GM18508 (cell line): ENCODE data around the gene C19orf38.
"Not testable (repeated sequence)": the region's sequence is repeated elsewhere in the genome, so short reads cannot be mapped to it uniquely, and the experiment has no call there.

ENCODE experiments used
- ATAC-seq: cut with Tn5 transposase; IDR thresholded peaks from one replicate; pipeline ENCODE4 v1.9.1; 2021; ENCODE audit warnings: moderate number of reproducible peaks; ENCODE audit not compliant: insufficient read depth, unreplicated experiment

C19orf38 gene

DNA sequence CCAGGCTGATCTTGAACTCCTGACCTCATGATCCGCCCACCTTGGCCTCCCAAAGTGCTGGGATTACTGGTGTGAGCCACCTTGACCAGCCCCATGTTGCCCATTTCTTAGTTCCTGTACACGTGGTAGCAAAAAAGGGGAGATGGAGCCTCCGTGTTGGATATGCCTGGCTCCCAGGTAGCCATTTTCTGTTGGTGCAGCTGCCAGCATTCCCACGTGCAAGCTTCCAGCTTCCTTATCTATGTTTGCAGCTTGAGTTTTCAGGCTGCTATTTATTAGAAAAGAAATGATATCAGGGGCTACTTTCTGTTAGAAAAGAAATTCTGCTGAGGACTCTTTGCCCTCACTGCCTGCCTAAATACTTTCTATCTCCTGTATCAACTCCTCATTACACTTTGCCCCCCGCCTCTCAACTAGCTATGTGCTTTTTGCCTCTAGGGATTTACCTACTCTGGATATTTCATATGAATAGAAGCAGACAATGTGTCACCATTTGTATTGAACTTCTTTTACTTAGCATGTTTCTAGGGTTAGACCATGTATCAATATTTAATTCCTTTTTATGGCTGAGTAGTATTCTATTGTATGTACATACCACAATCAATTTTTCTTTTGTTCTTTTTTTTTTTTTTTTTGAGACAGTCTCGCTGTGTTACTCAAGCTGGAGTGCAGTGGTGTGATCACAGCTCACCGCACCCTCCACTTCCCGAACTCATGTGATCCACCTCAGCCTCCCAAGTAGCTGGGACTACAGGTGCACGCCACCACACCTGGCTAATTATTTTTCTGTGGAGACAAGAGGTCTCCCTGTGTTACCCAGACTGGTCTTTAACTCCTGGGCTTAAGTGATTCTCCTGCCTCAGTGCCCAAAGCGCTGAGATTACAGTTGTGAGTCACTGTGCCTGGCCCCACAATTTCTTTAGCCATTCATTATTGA is 8.8 kb upstream of the C19orf38 start:
- ATAC-seq = no peak

DNA sequence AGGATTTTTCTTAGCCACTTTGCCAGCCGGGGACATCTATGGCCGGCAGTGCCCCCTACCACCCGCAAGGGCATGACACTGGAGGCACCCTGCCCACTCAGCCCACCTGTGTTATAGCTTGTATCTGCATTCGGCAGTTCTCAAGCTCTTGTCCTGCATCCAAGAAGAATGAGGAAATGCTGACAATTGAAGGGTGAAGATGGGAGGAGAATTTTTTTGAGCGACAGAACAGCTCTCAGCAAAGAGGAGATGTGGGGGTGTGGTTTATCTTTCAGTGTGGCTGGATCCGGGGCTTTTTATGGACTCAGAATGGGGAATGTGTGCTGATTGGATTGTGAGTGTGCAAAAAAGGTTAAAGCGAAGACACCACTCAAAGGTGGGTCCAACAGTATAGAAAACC is 5.4 kb upstream of the C19orf38 start:
- ATAC-seq = no peak

DNA sequence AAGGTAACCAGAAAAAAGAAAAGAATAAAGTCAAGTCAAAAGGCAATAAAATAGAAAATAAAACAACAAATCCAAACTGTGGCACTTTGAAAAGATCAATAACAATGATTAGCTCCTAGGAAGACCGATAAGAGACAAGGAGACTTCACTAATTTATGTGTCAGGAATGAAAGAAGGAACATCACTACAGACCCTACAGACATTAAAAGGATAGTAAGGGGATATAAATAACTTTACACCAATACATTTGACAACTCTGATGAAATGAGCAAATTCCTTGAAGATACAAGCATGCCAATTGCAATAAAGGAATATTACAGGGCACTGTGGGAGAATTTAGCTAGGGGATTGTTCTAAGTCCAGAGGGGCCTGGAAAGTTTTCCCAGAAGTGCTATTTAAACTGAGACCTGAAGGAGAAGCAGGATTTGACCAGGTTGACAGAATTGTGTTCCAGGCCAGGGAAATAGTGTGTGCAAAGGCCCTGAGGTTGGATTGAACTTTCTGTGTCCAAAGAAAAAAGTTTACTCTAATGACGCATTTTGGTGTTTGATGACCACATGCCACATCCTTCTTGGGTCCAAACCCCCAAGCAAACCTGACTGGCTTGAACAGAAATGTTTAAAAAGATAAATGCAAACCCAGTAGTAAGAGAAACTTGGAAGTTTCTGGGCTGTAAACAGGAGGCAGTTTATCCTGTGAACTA is 1.6 kb upstream of the C19orf38 start:
- ATAC-seq = no peak

DNA sequence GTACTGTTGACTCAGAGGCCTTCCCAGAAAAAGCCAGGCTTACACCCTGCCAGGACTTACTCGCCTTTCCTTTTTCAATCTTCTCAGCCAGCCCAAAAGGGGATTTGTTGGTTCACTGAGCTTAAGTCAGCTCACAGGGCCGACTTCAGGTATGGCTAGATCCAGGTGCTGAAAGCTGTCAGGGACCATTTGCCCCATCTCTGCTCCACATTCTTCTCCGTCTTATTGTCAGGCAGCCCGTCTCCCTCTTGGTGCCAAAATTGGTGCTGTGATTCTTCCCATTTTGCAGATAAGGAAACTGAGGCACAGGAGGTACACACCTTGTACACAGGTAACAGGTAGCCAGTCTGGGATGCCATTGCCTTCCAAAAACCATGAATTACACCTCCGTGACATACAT is 2.4 kb downstream of the C19orf38 start:
- ATAC-seq = no peak

DNA sequence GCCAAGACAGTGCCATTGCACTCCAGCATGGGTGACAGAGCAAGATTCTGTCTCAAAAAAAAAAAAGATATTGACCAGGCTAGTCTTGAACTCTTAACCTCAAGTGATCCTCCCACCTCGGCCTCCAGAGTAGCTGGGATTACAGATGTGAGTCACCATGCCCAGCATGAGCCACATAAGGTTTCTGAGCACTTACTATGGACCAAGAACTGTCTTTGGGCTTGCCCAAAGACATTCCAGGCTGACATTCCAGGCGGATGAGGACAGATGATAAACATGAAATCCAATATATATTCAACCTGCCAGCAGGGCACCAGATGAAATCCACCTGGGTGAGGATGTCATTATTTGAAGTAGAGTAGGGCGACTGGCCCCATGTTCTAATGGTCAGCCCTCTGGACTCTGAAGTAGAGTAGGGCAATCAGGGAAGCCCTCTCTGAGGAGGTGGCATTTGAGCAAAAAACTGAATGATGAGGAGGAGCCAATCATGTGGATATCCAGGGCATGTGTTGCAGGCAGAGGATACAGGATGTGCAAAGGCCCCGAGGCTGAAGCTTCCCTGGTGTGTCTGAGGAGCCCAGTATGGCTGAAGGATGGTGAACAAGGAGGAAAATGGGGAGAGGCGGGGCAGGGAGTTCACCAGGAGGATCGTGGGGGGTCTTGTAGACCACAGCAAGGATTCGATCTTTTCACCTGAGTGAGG is 4.0 kb downstream of the C19orf38 start:
- ATAC-seq = no peak

DNA sequence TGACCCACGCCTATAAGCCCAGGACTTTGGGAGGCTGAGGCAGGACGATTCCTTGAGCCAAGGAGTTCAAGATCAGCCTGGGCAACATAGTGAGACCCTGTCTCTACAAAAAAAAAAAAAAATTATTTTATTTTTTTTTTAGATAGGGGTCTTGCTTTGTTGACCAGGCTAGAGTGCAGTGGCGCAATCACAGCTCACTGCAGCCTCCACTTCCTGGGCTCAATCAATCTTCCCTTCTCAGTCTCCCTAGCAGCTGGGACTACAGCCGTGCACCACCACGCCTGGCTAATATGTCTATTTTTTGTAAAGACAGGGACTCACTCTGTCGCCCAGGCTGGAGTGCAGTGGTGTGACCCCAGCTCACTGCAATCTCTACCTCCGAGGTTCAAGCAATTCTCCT is 4.7 kb downstream of the C19orf38 start:
- no peak for ATAC-seq

DNA sequence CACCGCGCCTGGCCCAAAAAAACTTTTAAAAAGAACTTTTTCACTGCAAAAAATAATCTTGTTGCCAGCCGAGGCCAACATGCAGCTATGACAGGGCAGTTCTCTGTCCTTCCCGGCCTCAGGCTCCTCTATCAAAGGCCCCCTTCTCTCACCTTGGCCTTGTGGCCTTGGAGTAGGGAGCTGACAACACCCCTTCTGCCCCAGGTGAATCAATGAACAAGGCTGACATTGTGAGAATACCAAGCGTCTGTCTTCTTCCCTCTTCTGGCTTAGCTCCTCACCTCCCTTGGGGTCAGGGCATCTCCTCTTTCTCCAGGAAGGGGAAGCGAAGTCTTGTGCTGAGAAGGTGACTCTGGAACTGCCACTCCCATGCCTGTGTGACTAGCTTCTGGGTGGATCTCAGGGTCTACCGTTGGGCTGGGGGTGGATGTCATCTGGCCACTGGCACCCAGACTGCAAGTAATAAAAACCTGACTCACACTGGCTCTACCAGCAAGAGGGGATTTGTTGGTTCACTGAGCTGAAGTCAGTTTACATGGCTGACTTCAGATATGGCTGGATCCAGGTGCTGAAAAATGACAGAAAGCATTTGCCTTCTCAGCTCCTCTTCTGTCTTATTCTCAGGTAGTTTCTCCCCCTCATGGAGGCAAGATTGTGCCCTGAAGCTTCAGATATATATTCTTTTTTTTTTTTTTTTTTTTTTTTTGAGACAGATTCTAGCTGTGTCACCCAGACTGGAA is 6.3 kb downstream of the C19orf38 start:
- no peak for ATAC-seq

DNA sequence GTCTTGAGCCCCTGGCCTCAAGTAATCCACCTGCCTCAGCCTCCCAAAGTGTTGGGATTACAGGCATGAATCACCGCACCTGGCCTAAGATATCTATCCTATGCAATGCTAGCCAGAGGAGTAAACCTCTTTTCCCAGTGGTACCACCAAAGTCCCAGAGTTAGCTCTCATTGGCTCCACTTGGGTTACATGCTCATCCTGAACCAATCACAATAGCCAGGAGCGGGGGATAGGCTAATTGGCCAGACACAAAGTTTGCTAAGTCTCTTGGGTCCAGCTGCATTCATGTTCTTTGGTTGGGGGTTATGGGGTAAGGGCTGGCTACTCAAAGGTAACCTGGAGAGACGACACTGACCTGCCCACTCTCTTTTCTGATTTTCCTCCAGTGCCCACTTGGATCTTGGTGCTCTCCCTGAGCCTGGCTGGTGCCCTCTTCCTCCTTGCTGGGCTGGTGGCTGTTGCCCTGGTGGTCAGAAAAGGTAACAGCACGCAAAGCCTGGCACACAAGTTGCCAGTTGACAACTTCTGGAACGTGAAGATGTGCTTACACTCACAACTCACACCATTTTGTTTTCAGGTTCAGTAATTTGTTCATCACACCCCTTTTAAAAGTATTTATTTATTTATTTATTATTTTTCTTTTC is 7.8 kb downstream of the C19orf38 start:
- no peak for ATAC-seq

DNA sequence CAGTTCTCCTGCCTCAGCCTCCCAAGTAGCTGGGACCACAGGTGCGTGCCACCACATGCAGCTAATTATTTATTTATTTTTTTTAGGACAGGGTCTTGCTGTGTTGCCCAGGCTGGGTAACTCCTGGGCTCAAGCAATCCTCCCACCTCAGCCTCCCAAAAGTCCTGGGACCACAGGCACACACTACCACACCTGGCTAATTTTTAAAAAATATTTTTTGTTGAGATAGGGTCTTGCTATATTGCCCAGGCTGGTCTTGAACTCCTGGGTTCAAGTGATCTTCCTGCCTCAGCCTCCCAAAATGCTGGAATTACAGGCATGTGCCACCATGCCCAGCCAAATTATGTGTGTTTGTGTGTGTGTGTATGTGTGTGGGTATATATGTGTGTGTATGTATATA is 8.7 kb downstream of the C19orf38 start:
- ATAC-seq = not testable (repeated sequence)

DNA sequence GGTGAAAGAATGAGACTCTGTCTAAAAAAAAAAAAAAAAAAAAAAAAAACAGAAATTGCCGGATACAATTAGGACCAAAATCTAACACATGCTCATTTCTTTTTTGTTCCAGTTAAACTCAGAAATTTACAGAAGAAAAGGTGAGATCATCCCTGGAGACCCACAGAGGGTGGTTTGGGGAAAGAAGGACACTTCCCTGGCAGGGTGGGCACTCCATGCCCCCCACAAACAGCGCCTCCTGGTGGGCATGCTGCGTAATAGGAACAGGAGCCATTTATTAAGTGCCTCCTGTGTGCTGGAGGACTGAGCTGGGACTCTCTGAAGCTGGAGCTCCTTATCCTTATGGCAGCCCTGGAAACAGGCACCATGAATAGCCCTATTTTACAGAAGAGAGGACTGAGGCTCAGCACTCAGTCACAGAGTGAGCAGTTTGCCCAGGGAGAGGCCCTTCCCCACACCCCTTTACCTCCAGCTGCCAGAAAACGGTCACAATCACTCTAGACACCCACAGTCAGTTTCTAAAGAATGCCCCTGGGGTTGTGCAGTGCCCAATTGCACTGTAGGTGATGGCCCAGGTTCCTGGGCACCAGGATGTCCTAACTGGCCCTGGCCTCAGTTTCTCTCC is 10.1 kb downstream of the C19orf38 start:
- no peak for ATAC-seq

DNA sequence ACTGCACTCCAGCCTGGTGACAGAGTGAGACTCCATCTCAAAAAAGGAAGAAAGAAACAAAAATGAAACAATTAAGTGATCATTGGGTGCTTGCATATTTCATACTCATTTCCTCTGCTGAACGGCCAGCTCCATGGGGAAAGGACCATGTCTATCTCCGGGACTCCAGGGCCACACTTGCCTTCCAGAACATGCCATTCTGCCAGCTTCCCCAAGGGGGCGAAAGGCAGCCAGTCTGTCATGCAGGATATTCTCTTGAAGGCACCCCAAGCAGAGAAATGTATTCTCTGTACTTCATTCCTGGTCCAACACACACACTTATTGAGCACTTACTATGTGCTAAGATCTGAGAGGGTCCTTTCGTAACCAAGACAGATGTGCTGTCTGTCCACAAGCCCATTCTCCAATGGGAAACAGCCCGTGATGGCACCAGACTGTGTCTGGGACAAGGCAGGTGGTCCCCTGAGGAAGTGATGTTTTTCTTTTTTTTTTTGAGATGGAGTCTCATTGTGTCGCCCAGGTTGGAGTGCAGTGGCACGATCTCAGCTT is 13.0 kb downstream of the C19orf38 start:
- ATAC-seq = no peak

DNA sequence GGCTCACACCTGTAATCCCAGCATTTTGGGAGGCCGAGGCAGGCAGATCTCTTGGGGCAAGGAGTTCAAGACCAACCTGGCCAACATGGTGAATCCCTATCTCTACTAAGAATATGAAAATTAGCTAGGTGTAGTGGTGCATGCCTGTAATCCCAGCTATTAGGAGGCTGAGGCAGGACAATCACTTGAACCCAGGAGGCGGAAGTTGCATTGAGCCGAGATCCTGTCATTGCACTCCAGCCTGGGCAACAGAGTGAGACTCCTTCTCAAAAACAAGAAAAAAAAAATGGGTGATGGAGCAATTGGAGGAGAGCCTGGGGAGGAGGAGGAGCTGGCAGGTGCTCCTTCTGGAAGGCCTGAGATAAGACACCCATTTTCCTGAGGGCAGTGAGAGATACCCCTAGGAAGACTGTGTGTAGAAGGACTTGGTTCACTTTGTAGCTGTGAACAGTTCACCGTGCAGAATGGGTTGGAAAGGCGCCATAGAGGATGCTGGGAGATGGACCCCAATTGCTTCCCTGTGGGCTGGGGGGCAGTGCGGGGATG is 14.4 kb downstream of the C19orf38 start:
- ATAC-seq = no peak

DNA sequence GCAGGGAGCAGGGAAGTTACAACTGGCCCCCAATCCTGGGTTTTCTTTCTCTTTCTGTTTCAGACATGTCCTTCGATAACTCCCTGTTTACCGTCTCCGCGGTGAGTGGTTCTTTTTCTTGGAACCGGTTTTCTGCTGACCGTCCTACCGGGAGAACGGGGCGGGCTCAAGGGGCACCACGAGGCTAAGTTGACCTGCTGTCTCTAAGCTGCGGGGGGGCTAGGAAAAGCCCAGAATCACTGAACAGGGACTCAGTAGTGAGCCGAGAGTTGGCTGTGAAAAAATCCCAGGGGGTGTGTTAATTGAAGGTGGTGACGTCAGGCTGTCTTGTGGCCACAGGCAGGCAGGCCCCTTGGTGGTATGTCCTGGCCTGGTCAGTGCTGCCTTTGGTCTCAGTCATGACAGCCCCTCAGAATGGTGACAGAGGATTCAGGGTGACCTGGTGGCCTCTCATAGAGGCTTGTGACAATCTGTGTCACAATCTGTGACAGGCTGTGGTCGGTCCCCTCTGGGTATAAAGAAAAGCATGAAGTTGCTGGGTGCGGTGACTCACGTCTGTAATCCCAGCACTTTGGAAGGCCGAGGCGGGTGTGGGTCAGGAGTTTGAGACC is 15.0 kb downstream of the C19orf38 start:
- no peak for ATAC-seq

DNA sequence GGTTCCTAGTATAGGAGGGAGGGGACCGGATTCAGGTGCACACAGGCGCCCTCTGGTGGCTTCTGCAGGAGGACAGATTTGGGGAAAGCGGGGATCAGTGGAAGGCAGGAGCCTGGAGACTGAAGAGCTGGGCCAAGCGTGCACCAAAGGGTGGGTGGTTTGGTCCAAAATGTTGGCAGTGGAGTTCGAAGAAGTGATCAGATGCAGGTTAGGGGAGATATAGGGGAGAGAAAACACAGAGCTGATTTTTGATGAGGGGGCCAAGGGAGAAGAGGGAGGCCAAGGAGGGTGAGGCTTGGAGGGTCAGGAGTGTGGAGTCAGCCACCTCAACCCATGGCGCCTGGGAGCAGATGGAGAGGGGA is 16.3 kb downstream of the C19orf38 start:
- ATAC-seq = no peak

DNA sequence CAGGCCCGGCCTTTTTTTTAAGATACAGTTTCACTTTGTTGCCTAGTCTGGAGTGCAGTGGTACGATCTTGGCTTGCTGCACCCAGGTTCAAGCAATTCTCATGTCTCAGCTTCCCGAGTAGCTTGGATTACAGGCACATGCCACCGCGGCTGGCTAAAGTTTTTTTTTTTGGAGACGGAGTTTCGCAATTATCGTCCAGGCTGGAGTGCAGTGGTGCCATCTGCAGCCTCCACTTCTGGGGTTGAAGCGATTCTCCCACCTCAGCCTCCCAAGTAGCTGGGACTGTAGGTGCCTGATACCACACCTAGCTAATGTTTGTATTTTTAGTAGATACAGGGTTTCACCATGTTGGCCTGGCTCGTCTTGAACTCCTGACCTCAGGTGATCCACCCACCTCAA is 18.3 kb downstream of the C19orf38 start:
- ATAC-seq = no peak

DNA sequence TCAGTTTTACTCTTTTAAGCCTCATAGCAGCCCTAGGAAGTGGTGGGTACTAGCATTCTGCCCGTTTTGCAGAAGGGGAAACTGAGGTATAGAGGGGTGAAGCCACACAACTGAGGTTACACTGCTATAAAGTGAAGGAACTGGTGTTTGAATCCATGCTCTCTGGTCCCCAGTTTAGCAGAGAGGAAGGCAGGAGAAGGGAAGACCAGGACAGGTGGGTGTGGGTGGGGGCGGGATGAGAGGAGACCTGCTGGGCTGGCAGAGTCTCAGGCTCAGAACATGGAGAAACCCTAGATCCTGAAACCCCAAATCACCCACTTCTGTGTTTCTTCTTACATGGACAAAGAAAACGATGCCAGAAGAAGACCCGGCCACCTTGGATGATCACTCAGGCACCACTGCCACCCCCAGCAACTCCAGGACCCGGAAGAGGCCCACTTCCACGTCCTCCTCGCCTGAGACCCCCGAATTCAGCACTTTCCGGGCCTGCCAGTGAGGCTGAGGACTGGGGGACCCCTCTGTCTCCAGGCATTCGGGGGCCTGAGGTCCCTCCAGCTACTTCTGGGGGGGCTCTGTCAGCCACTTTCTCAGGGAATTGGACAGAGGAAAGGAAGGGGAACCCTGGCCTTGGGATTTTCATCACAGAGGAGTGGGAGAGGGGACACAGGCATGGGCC is 20.8 kb downstream of the C19orf38 start:
- ATAC-seq = no peak

DNA sequence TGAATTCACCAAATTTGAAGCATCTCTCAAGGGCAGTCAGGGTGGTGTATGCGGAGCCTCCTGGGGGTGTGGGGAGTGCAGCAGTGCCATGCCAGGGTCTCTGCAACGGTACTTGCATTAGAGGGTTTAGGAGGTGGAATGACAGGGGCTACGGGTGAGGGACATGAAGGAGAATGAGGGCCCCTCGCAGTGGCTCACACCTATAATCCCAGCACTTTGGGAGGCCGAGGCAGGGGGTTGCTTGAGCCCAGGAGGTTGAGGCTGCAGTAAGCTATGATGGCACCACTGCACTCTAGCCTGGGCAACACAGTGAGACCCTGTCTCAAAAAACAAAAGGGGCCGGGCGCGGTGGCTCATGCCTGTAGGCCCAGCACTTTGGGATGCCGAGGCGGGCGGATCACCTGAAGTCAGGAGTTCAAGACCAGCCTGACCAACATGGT is 21.7 kb downstream of the C19orf38 start:
- not testable (repeated sequence) for ATAC-seq

DNA sequence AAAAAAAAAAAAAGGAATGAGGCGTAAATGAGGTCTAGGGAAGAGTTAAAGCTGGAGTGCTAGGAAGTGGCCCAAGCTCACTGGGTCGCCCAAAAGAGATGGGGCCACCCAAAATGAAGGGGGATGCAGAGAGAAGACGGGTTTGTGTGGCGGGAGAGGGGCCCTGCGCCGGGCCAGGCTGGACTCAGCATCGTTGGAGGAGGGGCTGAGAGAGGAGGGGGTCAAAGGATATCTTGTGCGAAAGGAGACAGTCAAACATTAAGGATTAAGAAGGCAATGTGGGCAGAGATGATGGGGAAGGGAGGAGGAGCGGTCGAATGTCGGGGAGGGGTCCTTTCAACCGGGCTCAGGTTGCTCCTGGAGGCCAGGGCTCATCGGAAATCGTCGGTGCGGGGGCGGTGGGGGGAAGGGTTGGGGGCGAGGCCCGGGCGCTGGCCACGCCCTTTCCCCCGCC is 22.3 kb downstream of the C19orf38 start:
- ATAC-seq = peak; percentile 2
